ENCODE results near the gene LPIN3.

The LPIN3 gene

DNA sequence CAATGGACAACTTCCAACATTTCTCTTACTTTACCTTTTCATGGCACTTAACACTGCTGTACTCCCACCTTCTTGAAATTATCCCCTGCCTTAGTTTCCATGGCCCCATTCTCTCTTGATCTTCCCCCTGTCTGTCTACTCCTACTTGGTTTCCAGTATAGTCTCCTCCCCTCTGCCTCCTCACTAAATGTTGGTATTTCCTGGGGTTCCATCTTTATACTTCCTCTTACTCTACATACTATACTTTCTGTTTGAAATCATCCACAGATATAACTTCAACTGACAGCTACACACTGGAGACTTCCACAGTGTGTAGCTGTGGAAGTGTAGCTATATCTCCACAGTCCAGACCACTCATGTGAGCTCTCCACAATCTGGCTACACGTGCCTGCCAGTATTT is 36.6 kb upstream of the LPIN3 start:
- TF ChIP-seq, protein P1, sequence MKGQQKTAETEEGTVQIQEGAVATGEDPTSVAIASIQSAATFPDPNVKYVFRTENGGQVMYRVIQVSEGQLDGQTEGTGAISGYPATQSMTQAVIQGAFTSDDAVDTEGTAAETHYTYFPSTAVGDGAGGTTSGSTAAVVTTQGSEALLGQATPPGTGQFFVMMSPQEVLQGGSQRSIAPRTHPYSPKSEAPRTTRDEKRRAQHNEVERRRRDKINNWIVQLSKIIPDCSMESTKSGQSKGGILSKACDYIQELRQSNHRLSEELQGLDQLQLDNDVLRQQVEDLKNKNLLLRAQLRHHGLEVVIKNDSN (IDR thresholded peaks at IDR 0.05): no peak
- TF ChIP-seq CEBPB (IDR thresholded peaks at IDR 0.05) (no peak), ZBTB7A (IDR thresholded peaks at IDR 0.05; ENCODE audit: low read depth) (no peak), TAF1 (IDR thresholded peaks at IDR 0.05; ENCODE audit: low read depth) (no peak), EGR1 (IDR thresholded peaks at IDR 0.05) (no peak), MAX (IDR thresholded peaks at IDR 0.05) (no peak), EP300 (IDR thresholded peaks at IDR 0.05; ENCODE audit: borderline replicate concordance) (no peak), FOXM1 (IDR thresholded peaks at IDR 0.05; ENCODE audit: borderline replicate concordance, low read depth) (no peak), NFIC (IDR thresholded peaks at IDR 0.05) (no peak), YY1 (IDR thresholded peaks at IDR 0.05; ENCODE audit: low read depth) (no peak), CREB1 (IDR thresholded peaks at IDR 0.05; ENCODE audit: low read depth) (no peak), TCF12 (IDR thresholded peaks at IDR 0.05; ENCODE audit: low read depth) (no peak), TEAD4 (IDR thresholded peaks at IDR 0.05) (no peak), RAD21 (IDR thresholded peaks at IDR 0.05; ENCODE audit: low read depth) (no peak)
- TF ChIP-seq, protein P2, sequence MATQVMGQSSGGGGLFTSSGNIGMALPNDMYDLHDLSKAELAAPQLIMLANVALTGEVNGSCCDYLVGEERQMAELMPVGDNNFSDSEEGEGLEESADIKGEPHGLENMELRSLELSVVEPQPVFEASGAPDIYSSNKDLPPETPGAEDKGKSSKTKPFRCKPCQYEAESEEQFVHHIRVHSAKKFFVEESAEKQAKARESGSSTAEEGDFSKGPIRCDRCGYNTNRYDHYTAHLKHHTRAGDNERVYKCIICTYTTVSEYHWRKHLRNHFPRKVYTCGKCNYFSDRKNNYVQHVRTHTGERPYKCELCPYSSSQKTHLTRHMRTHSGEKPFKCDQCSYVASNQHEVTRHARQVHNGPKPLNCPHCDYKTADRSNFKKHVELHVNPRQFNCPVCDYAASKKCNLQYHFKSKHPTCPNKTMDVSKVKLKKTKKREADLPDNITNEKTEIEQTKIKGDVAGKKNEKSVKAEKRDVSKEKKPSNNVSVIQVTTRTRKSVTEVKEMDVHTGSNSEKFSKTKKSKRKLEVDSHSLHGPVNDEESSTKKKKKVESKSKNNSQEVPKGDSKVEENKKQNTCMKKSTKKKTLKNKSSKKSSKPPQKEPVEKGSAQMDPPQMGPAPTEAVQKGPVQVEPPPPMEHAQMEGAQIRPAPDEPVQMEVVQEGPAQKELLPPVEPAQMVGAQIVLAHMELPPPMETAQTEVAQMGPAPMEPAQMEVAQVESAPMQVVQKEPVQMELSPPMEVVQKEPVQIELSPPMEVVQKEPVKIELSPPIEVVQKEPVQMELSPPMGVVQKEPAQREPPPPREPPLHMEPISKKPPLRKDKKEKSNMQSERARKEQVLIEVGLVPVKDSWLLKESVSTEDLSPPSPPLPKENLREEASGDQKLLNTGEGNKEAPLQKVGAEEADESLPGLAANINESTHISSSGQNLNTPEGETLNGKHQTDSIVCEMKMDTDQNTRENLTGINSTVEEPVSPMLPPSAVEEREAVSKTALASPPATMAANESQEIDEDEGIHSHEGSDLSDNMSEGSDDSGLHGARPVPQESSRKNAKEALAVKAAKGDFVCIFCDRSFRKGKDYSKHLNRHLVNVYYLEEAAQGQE (IDR thresholded peaks at IDR 0.05; ENCODE audit: low read depth): no peak

DNA sequence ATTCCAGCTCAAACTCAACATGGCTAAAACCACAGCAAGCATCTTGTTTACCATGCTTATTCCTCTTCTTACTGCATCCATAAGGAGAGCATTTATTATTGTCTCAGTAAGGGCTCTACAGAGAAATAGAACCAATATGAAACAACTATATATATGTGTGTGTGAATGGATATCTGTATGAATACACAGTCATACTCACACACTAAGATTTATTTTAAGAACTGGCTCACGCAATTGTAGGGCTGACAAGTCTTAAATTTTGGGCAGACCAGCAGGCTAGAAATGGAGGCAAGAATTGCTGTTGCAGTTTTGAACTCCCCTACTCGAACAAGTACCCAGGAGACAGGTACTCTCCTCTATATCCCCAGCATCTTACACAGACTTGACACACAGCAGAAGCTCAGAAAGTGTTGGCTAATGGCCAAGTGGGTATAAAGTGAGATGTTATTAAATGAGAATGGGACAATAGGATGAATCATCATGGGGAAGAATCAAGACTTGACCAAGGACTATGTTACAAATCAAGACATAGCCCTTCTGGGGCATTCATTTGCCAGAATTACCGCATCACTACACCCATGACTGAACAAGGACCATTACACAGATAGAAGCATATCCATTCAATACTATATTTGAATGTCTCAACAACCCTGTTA is 36.1 kb upstream of the LPIN3 start:
- TF ChIP-seq, protein P2 (IDR thresholded peaks at IDR 0.05; ENCODE audit: low read depth): no peak
- 0 out of 2 replicates have a peak, but pooled peaks have one; percentile 31 for TF ChIP-seq NFIC (IDR thresholded peaks at IDR 0.05)

- TF ChIP-seq EGR1 (IDR thresholded peaks at IDR 0.05) (no peak), EP300 (IDR thresholded peaks at IDR 0.05; ENCODE audit: borderline replicate concordance) (no peak), NFIC (IDR thresholded peaks at IDR 0.05) (no peak), FOXM1 (IDR thresholded peaks at IDR 0.05; ENCODE audit: borderline replicate concordance, low read depth) (no peak), YY1 (IDR thresholded peaks at IDR 0.05; ENCODE audit: low read depth) (no peak), TAF1 (IDR thresholded peaks at IDR 0.05; ENCODE audit: low read depth) (no peak), CREB1 (IDR thresholded peaks at IDR 0.05; ENCODE audit: low read depth) (no peak), MAX (IDR thresholded peaks at IDR 0.05) (no peak), TCF12 (IDR thresholded peaks at IDR 0.05; ENCODE audit: low read depth) (no peak), TEAD4 (IDR thresholded peaks at IDR 0.05) (no peak), RAD21 (IDR thresholded peaks at IDR 0.05; ENCODE audit: low read depth) (no peak), ZBTB7A (IDR thresholded peaks at IDR 0.05; ENCODE audit: low read depth) (no peak), CEBPB (IDR thresholded peaks at IDR 0.05) (no peak)
- TF ChIP-seq, protein P1 (IDR thresholded peaks at IDR 0.05): no peak
- TF ChIP-seq, protein P2 (IDR thresholded peaks at IDR 0.05; ENCODE audit: low read depth): no peak
These were observed 34.4 kb upstream of the LPIN3 start for GRCh38 chr20:41306061-41306727.

DNA sequence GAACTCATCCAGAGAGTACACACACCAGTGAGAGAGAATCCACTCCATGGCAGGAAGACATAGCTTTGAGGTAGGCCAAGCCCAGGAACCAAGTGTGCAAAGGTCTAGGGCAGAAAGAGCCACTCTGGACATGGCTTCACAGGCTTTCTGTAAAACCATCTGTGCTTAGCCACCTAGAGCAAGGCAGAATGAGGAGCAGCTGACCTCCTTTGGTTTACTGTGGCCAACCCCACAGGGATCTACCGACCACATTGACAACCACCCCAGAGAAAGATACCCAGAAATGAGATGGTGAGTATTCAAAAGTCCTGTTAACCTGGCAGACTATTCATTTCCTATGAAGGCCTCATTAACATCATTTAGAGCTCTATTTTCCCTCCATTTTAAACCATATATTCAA is 33.6 kb upstream of the LPIN3 start:
- no peak for TF ChIP-seq EGR1 (IDR thresholded peaks at IDR 0.05)
- TF ChIP-seq TAF1 (IDR thresholded peaks at IDR 0.05; ENCODE audit: low read depth): no peak
- no peak for TF ChIP-seq RAD21 (IDR thresholded peaks at IDR 0.05; ENCODE audit: low read depth)
